ENCODE results near the gene ENTR1.

DNA sequence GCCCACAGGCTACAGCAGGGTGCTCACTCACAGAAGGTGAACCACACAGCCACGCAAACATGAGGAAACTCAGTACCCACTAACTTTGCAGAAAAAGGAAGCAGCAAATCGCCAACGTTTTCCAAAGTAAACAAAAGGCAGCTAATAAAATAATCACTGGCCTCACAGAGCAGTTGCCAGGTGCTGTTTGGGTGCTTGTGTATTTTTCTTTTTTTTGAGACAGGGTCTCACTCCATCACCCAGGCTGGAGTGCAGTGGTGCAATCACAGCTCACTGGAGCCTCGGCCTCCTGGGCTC lies 14.2 kb downstream of the ENTR1 start:
- TF ChIP-seq, protein P1, sequence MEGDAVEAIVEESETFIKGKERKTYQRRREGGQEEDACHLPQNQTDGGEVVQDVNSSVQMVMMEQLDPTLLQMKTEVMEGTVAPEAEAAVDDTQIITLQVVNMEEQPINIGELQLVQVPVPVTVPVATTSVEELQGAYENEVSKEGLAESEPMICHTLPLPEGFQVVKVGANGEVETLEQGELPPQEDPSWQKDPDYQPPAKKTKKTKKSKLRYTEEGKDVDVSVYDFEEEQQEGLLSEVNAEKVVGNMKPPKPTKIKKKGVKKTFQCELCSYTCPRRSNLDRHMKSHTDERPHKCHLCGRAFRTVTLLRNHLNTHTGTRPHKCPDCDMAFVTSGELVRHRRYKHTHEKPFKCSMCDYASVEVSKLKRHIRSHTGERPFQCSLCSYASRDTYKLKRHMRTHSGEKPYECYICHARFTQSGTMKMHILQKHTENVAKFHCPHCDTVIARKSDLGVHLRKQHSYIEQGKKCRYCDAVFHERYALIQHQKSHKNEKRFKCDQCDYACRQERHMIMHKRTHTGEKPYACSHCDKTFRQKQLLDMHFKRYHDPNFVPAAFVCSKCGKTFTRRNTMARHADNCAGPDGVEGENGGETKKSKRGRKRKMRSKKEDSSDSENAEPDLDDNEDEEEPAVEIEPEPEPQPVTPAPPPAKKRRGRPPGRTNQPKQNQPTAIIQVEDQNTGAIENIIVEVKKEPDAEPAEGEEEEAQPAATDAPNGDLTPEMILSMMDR (conservative IDR thresholded peaks at IDR 0.05 in 1 of 2, IDR thresholded peaks at IDR 0.05 in 1 of 2; ENCODE audit: extremely low read depth in 1 of 2, insufficient read depth in 1 of 2, low read depth in 1 of 2, low read length in 2 of 2): no peak
- TF ChIP-seq EZH2 (IDR thresholded peaks at IDR 0.05; ENCODE audit: borderline replicate concordance, low read length): no peak

Measured in mammary epithelial cell (primary cell).